IMR-90 (cell line): ENCODE results near the gene CIB2. TPM values are rescaled to one million over a fixed set of nuclear protein-coding genes. Genes with fewer than 3 reads are reported as not detected.

Source experiments
- ATAC-seq: fragments of 200-7000 bp; cut with Tn5 transposase; 2 replicates; pipeline ENCODE4 v1.9.1; 2020; ENCODE audit warnings: low read depth, mild to moderate bottlenecking, moderate library complexity
- BruUV-seq: library from RNA; stranded (reverse); fragments of 400-500 nt; replicated peaks from 2 replicates; lab custom pipeline; 2021; lab: Mats Ljungman, UMichigan
- CTCF ChIA-PET: fragments of 300-600 bp; formaldehyde crosslinking; extraction: SDS; loops from one replicate; lab custom pipeline; 2021; ENCODE audit warnings: antibody characterized with exemption; lab: Yijun Ruan, JAX
- POLR2A ChIA-PET: fragments of 300-600 bp; sonication (Branson Sonifier 250); formaldehyde crosslinking; loops from one replicate; lab custom pipeline; 2022; ENCODE audit warnings: antibody characterized with exemption; ENCODE audit not compliant: unreplicated experiment; lab: Charles Lee
- DNase-seq: peaks from one replicate; pipeline ENCODE4 v3.0.0; 2013
- H2AFZ ChIP-seq: replicated peaks from 2 replicates; pipeline ENCODE3; 2013; ENCODE audit warnings: low read length, mild to moderate bottlenecking; ENCODE audit not compliant: poor library complexity
- H2AK5ac ChIP-seq: 2 replicates; pipeline ENCODE4 v1.6.1; 2013; ENCODE audit warnings: low read depth, low read length, inconsistent platforms
- H2AK9ac ChIP-seq: replicated peaks from 2 replicates; pipeline ENCODE3; 2013; ENCODE audit warnings: mild to moderate bottlenecking, low read depth, low read length, moderate library complexity; ENCODE audit not compliant: poor library complexity
- H2BK120ac ChIP-seq: 2 replicates; pipeline ENCODE4 v1.6.1; 2013; ENCODE audit warnings: low read depth, low read length, inconsistent platforms
- H2BK15ac ChIP-seq: 3 replicates; pipeline ENCODE4 v1.6.1; 2013; ENCODE audit warnings: low read depth, low read length, inconsistent platforms
- H2BK20ac ChIP-seq: 2 replicates; pipeline ENCODE4 v1.6.1; 2013; ENCODE audit warnings: low read depth, mild to moderate bottlenecking, inconsistent platforms, low read length, moderate library complexity
- H2BK5ac ChIP-seq: 2 replicates; pipeline ENCODE4 v1.6.1; 2013; ENCODE audit warnings: mild to moderate bottlenecking, low read depth, low read length, inconsistent platforms; ENCODE audit not compliant: poor library complexity, severe bottlenecking
- H3K14ac ChIP-seq: replicated peaks from 2 replicates; pipeline ENCODE4 v1.6.1; 2013; ENCODE audit warnings: low read depth, low read length, inconsistent platforms
- H3K18ac ChIP-seq: 2 replicates; pipeline ENCODE4 v1.6.1; 2013; ENCODE audit warnings: low read depth, low read length, control low read depth
- H3K23ac ChIP-seq: 2 replicates; pipeline ENCODE4 v1.6.1; 2013; ENCODE audit warnings: low read depth, low read length, inconsistent platforms
- H3K27ac ChIP-seq: 2 replicates; pipeline ENCODE4 v1.5.1; 2013; ENCODE audit warnings: mild to moderate bottlenecking, control low read depth, low read length; ENCODE audit not compliant: insufficient read depth
- H3K27me3 ChIP-seq: 2 replicates; pipeline ENCODE4 v1.6.1; 2013; ENCODE audit warnings: low read length; ENCODE audit not compliant: control insufficient read depth, insufficient read depth
- H3K36me3 ChIP-seq: 2 replicates; pipeline ENCODE4 v1.6.1; 2013; ENCODE audit warnings: low read length, mixed read lengths; ENCODE audit not compliant: control insufficient read depth, insufficient read depth
- H3K4ac ChIP-seq: 2 replicates; pipeline ENCODE4 v1.6.1; 2013; ENCODE audit warnings: low read depth, low read length, inconsistent platforms
- H3K4me1 ChIP-seq: 2 replicates; pipeline ENCODE4 v1.6.1; 2013; ENCODE audit warnings: low read length, mixed read lengths; ENCODE audit not compliant: control insufficient read depth, insufficient read depth
- H3K4me2 ChIP-seq: 2 replicates; pipeline ENCODE4 v1.6.1; 2013; ENCODE audit warnings: low read depth, mild to moderate bottlenecking, control low read depth, low read length, moderate library complexity
- H3K4me3 ChIP-seq: 2 replicates; pipeline ENCODE4 v1.5.1; 2013; ENCODE audit warnings: low read depth, mild to moderate bottlenecking, control low read depth, low read length, moderate library complexity; ENCODE audit not compliant: insufficient read depth
- H3K56ac ChIP-seq: 2 replicates; pipeline ENCODE4 v1.6.1; 2013; ENCODE audit warnings: low read length, inconsistent platforms; ENCODE audit not compliant: insufficient read depth; ENCODE audit errors: extremely low read depth
- H3K79me1 ChIP-seq, 2 experiments: 2 replicates each; pipeline ENCODE4 v1.6.1; 2013; ENCODE audit warnings: low read length in 2 of 2, inconsistent platforms in 1 of 2, low read depth in 1 of 2
- H3K9ac ChIP-seq: 2 replicates; pipeline ENCODE4 v1.6.1; 2013; ENCODE audit warnings: low read depth, low read length, control low read depth
- H3K9me1 ChIP-seq: 2 replicates; pipeline ENCODE4 v1.6.1; 2013; ENCODE audit warnings: low read length, inconsistent platforms; ENCODE audit not compliant: insufficient read depth
- H3K9me3 ChIP-seq: 2 replicates; pipeline ENCODE4 v1.6.1; 2013; ENCODE audit warnings: low read length; ENCODE audit not compliant: control insufficient read depth, insufficient read depth
- H4K20me1 ChIP-seq: 2 replicates; pipeline ENCODE4 v1.6.1; 2013; ENCODE audit warnings: low read length, inconsistent platforms; ENCODE audit not compliant: insufficient read depth
- H4K5ac ChIP-seq: 2 replicates; pipeline ENCODE4 v1.6.1; 2013; ENCODE audit warnings: mild to moderate bottlenecking, low read depth, low read length, control low read depth
- H4K8ac ChIP-seq, 2 experiments: 2 replicates each; pipeline ENCODE4 v1.6.1; 2013; ENCODE audit warnings: low read depth in 2 of 2, low read length in 2 of 2, control low read depth in 1 of 2, inconsistent platforms in 1 of 2
- H4K91ac ChIP-seq: 2 replicates; pipeline ENCODE4 v1.6.1; 2013; ENCODE audit warnings: low read depth, low read length, inconsistent platforms; ENCODE audit not compliant: insufficient read depth
- BHLHE40 ChIP-seq: fragments of 150-350 bp; IDR thresholded peaks from 2 replicates; pipeline ENCODE4 v1.6.1; 2016; ENCODE audit warnings: mild to moderate bottlenecking, low read depth, low read length
- CEBPB ChIP-seq: IDR thresholded peaks from 2 replicates; pipeline ENCODE4 v1.6.1; 2012; ENCODE audit warnings: low read depth, low read length, improper control_type of control experiment
- CHD1 ChIP-seq: IDR thresholded peaks from 2 replicates; pipeline ENCODE4 v1.6.1; 2012; ENCODE audit warnings: low read depth, low read length, improper control_type of control experiment
- CTCF ChIP-seq: conservative IDR thresholded peaks from 2 replicates; pipeline ENCODE4 v1.5.1; 2012; ENCODE audit warnings: mild to moderate bottlenecking, low read depth, low read length, improper control_type of control experiment
- FOS ChIP-seq: fragments of 150-350 bp; IDR thresholded peaks from 2 replicates; pipeline ENCODE4 v1.6.1; 2016; ENCODE audit warnings: low read depth, low read length
- MAFK ChIP-seq: IDR thresholded peaks from 2 replicates; pipeline ENCODE4 v1.6.1; 2012; ENCODE audit warnings: low read depth, low read length, improper control_type of control experiment
- MAZ ChIP-seq: IDR thresholded peaks from 2 replicates; pipeline ENCODE4 v1.6.1; 2012; ENCODE audit warnings: low read depth, mild to moderate bottlenecking, low read length, improper control_type of control experiment, moderate library complexity, borderline replicate concordance
- NFE2L2 ChIP-seq: fragments of 150-350 bp; IDR thresholded peaks from 2 replicates; pipeline ENCODE4 v1.6.1; 2016; ENCODE audit warnings: low read depth, mild to moderate bottlenecking, low read length
- RAD21 ChIP-seq: IDR thresholded peaks from 2 replicates; pipeline ENCODE4 v1.6.1; 2012; ENCODE audit warnings: low read length, improper control_type of control experiment
- SMC3 ChIP-seq: fragments of 150-350 bp; IDR thresholded peaks from 2 replicates; pipeline ENCODE4 v1.6.1; 2016; ENCODE audit warnings: low read depth, mild to moderate bottlenecking, antibody characterized with exemption, low read length, moderate library complexity
- WGBS, 2 experiments: methylation state at CpG; one replicate each; pipeline versions ENCODE4 v1.1.5 to v1.1.7; 2013; ENCODE audit warnings: missing lambda C conversion rate in 2 of 2; ENCODE audit not compliant: insufficient read length in 1 of 2; ENCODE audit errors: extremely low coverage in 2 of 2; 5-methylcytosine and 5-hydroxymethylcytosine counted together
- dilution Hi-C: fragments of 300-500 bp; cut with HindIII; formaldehyde crosslinking; loops from one replicate; pipeline ENCODE4 v1.14.3; 2018; ENCODE audit warnings: low sequenced_read_pairs; ENCODE audit not compliant: unreplicated experiment
- in situ Hi-C: fragments of 300-500 bp; cut with MboI; formaldehyde crosslinking; loops from 3 replicates; pipeline ENCODE4 v1.14.3; 2019; ENCODE audit warnings: low sequenced_read_pairs, inconsistent platforms, mixed read lengths
- intact Hi-C: fragments of 100-400 bp; cut with micrococcal nuclease; formaldehyde crosslinking; loops from 2 replicates; pipeline ENCODE4 v1.10.0; 2022
- polyA plus RNA-seq, 3 experiments: library from polyadenylated mRNA; depleted of rRNA; stranded (reverse); fragments of >200 nt; gene quantifications; 2 replicates each; pipeline ENCODE4 v1.2.3, GENCODE V29; 2012; ENCODE audit warnings: low replicate concordance in 1 of 3
- total RNA-seq: library from RNA; depleted of rRNA; stranded (reverse); fragments of >200 nt; gene quantifications from 2 replicates; pipeline ENCODE4 v1.2.3, GENCODE V29; 2012
- TF ChIP-seq, protein P1 (sequence below): fragments of 150-350 bp; IDR thresholded peaks from 2 replicates; pipeline ENCODE4 v1.6.1; 2016; ENCODE audit warnings: low read depth, mild to moderate bottlenecking, low read length, moderate library complexity, borderline replicate concordance

The CIB2 gene
- total and polyA plus RNA-seq, 2 of the 4 experiments (the other 2 are of a cell fraction): 2.2 to 2.4 TPM

DNA sequence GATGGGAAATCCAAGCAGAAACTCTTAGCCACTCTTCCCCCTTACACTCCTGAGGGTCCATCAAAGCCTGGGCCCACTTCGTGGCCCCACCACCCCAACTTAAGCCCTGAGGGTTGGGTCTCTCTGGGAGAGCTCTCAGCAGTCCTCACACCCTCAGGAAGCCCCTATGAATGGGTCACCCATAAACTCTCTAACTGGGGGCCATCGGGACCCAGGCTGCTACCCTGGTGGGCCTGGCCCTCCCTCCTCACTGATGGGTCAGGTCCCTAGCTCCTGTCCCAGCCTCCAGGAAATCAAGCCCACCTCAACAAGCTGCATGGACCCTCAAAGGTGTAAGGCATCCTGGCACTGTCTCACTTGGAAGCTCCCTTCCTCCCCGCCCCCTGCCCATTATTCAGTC lies 19.5 kb downstream of the CIB2 start:
- Histone ChIP-seq H3K4ac (no peak overlapping the region), H3K9ac (no peak overlapping the region), H3K9me3 (no peaks in the 10 kb centered on the region), H2AK5ac (no peak overlapping the region), H2BK15ac (no peak overlapping the region), H3K27ac (no peak overlapping the region), H3K18ac (no peak overlapping the region), H4K8ac (no peak overlapping the region), H4K20me1 (peaks cover 11% of the 10 kb centered on the region; the same call in 1 of the 2 replicates), H4K91ac (no peak overlapping the region), H3K56ac (no peak overlapping the region), H4K5ac (no peak overlapping the region), H3K4me1 (peaks cover 2% of the 10 kb centered on the region; the same call in 1 of the 2 replicates), H2AFZ (no peak overlapping the region), H3K9me1 (no peaks in the 10 kb centered on the region), H3K36me3 (no peaks in the 10 kb centered on the region), H3K79me1 (no peaks in the 10 kb centered on the region), H3K4me3 (no peak overlapping the region), H3K14ac (no peak overlapping the region), H3K4me2 (no peak overlapping the region), H3K23ac (no peak overlapping the region), H2AK9ac (peak overlapping the region; percentile 18), H2BK5ac (no peak overlapping the region), H2BK120ac (no peak overlapping the region), H3K27me3 (no peaks in the 10 kb centered on the region; the same call in 1 of the 2 replicates), H2BK20ac (no peak overlapping the region)
- POLR2A ChIA-PET: no interaction called here
- dilution Hi-C loops: no loop called here
- ATAC-seq (no peak), DNase-seq (no peak)
- no peak for TF ChIP-seq CHD1
- no peak for TF ChIP-seq MAFK
- no peak for TF ChIP-seq MAZ
- no peak for TF ChIP-seq NFE2L2
- no peak for TF ChIP-seq CEBPB
- TF ChIP-seq BHLHE40: no peak
- TF ChIP-seq FOS: no peak
- no peak for TF ChIP-seq CTCF
- TF ChIP-seq, protein P1, sequence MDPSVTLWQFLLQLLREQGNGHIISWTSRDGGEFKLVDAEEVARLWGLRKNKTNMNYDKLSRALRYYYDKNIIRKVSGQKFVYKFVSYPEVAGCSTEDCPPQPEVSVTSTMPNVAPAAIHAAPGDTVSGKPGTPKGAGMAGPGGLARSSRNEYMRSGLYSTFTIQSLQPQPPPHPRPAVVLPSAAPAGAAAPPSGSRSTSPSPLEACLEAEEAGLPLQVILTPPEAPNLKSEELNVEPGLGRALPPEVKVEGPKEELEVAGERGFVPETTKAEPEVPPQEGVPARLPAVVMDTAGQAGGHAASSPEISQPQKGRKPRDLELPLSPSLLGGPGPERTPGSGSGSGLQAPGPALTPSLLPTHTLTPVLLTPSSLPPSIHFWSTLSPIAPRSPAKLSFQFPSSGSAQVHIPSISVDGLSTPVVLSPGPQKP: no peak
- no peak for TF ChIP-seq RAD21
- TF ChIP-seq SMC3: no peak
- CTCF ChIA-PET: interaction anchor here (1.2 to 2.0 kb wide), 2 partner anchors 145 to 152 kb away, joined by 6 to 7 read pairs; no protein-coding TSS in a partner anchor
- in situ Hi-C loops: loop anchor here (10.0 kb wide), 2 partner anchors 123 to 313 kb away; partner anchors contain the start of gene ACSBG1
- BruUV-seq: no TSS peak
- intact Hi-C loops: no loop called here
- 60% methylated on average over 1 of the region's 3 CpGs; no CpG with 5 or more reads in 1 of the 2 experiments for WGBS, 2 experiments
